ENCODE data around the gene SLC24A3.

Gene SLC24A3

DNA sequence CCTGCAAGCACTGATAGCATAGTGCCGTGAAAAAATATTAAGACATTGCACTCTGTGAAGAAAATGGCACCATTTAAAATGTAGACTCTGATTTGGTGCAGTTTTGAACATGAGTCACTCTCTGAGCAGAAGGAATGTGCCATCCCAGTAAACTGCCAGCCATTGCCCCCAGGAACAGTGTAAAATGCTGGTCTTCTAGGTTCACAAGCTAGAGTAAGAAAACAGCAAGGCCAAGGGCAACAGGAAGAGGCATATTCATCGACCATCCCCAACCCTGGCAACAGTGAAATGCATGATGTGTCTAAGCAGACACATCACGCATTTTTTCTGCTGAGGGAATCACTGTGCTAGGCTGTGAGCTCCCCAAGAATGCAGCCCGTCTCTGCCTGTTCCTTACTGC lies 382.5 kb downstream of the SLC24A3 start:
- DNase-seq (ENCODE audit: low read depth) = no peak

- no peak for DNase-seq (ENCODE audit: low read depth)
Measured at GRCh38 chr20:19598117-19598850, 385.8 kb downstream of the SLC24A3 start.

DNA sequence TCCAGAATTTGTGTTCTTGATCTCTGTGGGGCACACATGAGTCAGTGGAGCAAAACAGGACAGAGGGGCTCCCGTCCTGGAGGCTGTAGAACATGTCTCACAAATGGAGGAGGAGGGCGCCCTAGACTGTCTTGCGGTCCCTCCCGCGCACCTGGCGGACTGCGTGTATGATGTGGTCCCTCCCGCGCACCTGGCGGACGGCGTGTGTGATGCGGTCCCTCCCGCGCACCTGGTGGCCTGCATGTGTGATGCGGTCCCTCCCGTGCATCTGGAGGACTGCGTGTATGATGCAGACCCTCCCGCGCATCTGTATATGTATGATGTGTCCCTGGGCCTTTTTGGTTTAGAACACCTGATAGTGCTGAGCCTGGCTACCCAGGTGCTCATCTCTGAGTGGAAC lies 386.8 kb downstream of the SLC24A3 start:
- no peak for DNase-seq (ENCODE audit: low read depth)

DNA sequence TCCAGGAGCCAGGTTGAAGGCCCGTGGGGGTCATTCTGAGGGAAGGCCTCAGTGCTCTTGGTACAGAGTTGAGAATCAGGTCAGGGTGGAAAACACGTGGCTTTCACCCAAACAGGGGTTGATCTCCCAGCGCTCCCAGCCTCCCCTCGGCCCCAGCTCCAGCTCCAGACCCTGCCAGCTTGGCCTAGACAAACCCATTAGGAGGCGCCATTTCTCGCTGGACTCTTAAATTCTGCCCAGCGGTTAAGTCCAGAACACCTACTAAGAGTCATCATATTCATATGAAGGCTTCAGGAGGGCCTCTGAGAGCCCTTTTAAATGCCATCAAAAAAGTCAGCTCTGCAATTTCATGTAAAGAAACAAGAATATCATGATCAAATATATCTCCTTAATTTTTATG lies 387.6 kb downstream of the SLC24A3 start:
- no peak for DNase-seq (ENCODE audit: low read depth)

DNA sequence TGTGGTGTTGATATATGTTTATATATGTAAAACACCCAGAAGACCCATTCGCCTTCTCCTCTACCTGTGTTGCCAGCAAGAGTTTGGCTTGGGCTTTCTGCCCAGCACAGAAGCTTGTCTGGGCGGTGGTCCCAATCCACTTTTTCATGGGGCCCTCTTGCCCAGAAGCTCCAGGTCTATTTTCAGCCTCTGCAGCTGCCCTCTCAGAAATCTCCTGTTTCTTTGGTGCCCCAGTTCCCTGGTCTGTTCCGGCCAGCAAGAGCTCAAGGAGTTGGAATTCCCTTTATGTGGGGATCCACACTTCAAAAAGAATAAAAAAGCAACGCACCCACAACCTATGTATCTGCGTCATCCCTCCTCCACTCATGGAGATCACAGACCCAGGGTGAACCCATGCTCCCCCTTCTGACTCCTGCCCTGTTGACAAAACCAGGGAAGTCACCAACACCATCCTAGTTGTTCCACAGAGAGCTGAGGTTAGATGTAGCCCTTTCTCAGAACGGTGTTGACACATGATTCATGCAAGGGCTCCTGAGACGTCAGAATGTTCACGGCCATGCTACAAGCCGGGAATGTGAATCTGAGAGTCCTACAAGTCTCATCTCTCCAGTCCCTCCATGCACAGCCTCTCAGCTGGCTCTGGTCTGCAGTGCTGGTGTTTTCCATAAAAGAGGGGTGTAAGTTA lies 388.8 kb downstream of the SLC24A3 start:
- DNase-seq (ENCODE audit: low read depth) = no peak

GRCh38 chr20:19602675-19603375 lies 390.4 kb downstream of the SLC24A3 start:
- DNase-seq (ENCODE audit: low read depth) = no peak

DNA sequence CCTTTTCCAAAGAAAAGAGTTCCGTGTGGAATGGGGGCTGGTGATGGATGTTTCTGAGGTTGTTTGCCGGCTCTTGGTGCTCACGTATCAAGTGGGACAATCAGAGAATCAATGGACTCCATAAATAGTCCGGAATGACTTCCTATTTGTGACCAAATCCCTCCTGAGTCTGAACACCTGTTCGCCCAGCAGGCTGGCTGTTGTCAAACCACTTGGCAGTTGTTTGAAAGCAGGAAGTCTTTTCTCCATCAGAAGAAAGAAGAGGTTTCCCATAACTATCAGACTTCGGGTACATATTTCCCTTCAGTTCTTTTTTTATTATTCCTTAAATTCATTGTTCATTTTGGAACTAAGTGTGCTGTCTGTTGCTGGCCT lies 390.9 kb downstream of the SLC24A3 start:
- DNase-seq (ENCODE audit: low read depth) = no peak

GRCh38 chr20:19605786-19606485 lies 393.5 kb downstream of the SLC24A3 start:
- DNase-seq (ENCODE audit: low read depth) = no peak

- no peak for DNase-seq (ENCODE audit: low read depth)
Measured at GRCh38 chr20:19609642-19610223, 397.3 kb downstream of the SLC24A3 start.

GRCh38 chr20:19615629-19616028 lies 403.2 kb downstream of the SLC24A3 start:
- no peak for DNase-seq (ENCODE audit: low read depth)

DNA sequence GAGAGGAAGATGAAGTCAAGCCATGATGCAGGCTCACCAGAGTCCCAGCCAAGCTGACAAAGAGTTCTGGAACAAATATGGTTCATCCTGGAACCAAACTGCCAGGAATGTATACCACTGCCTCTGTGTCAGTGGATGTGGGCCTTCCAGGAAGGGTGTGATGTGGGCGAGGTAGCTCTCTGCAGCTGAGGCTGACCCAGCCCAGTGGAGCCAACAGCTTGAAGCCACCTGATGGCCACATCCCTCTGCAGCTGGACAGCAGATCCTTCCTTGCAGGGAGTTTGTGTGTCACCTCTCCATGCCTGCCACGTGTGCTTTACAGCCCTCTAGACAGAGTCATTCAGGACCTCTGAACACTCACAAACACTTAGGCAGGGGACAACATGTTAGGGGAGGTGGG lies 403.6 kb downstream of the SLC24A3 start:
- no peak for DNase-seq (ENCODE audit: low read depth)

DNA sequence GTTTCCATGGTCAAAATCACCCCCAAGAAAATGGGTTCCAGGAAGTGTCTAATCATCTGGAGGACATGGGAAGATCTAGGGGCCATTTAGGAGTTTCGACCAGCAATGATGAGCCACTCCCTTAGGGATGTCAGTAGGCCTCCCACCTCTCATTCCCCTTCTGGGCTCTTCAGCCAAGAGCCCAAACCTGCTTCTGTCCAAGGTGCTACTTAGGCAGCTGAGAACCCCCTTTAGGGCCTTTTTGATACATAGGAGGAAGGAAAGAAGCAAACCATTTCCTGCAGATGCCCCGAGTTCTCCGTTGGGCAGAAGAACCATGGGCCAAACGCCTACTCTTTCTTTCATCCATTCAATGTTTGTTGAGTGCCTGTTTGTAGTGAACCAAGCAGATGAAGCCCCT lies 404.2 kb downstream of the SLC24A3 start:
- no peak for DNase-seq (ENCODE audit: low read depth)

DNA sequence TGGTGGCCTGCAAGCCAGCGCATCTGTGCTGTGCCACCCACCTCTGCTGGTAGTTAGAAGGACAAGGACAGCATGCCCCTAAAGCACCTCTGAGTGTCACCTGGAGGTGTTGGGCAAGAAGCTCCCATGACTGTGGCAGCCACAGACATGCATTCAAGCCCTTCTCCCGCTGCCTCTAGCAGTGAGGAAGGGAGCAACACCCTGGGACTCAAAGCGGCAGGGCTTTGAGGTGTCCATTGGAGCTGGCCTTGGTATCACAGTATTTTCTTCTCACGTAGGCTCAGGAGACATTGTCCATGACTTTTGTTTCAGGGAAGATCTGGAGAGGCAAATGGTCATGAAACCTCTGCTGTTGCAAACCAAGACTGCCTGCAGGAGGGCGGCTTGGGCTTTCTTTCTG lies 404.8 kb downstream of the SLC24A3 start:
- DNase-seq (ENCODE audit: low read depth) = no peak

- no peak for DNase-seq (ENCODE audit: low read depth)
Measured at GRCh38 chr20:19618711-19619110, 406.3 kb downstream of the SLC24A3 start.

GRCh38 chr20:19619904-19620430 lies 407.5 kb downstream of the SLC24A3 start:
- no peak for DNase-seq (ENCODE audit: low read depth)

- DNase-seq (ENCODE audit: low read depth) = no peak
Measured at GRCh38 chr20:19620446-19620845, 408.0 kb downstream of the SLC24A3 start.

- no peak for DNase-seq (ENCODE audit: low read depth)
Measured at GRCh38 chr20:19621072-19621471, 408.6 kb downstream of the SLC24A3 start.

- no peak for DNase-seq (ENCODE audit: low read depth)
Measured at GRCh38 chr20:19624221-19624965, 412.0 kb downstream of the SLC24A3 start.

- no peak for DNase-seq (ENCODE audit: low read depth)
Measured at GRCh38 chr20:19625426-19625825, 413.0 kb downstream of the SLC24A3 start.

- no peak for DNase-seq (ENCODE audit: low read depth)
Measured at GRCh38 chr20:19626896-19627295, 414.5 kb downstream of the SLC24A3 start.

- peak; percentile 3 for DNase-seq (ENCODE audit: low read depth)
Measured at GRCh38 chr20:19628570-19629134, 416.2 kb downstream of the SLC24A3 start.
